Sigmoid colon (tissue), 7 donors: ENCODE measurements around the gene TUBA1C. TPM values are rescaled to one million over a fixed set of nuclear protein-coding genes. Genes with fewer than 3 reads are reported as not detected.

Source experiments
- DNase-seq: peaks from one replicate; pipeline ENCODE4 v3.0.0-alpha.2; 2019
- H3K27ac ChIP-seq, 4 donors: fragments of 200-600 bp; sonication (generic); one replicate each; pipeline ENCODE4 v1.5.1; 2016 to 2019; ENCODE audit warnings: mild to moderate bottlenecking in 1 of 4
- H3K27me3 ChIP-seq, 3 donors: fragments of 200-600 bp; sonication (generic); one replicate each; pipeline ENCODE4 v1.5.1; 2019; ENCODE audit warnings: mild to moderate bottlenecking in 1 of 3
- H3K36me3 ChIP-seq, 4 donors: fragments of 200-600 bp; sonication (generic); one replicate each; pipeline ENCODE4 v1.5.1; 2016 to 2019
- H3K4me1 ChIP-seq, 4 donors: fragments of 200-600 bp; sonication (generic); one replicate each; pipeline ENCODE4 v1.5.1; 2017 to 2019
- H3K4me3 ChIP-seq, 4 donors: fragments of 200-600 bp; sonication (generic); one replicate each; pipeline ENCODE4 v1.5.1; 2017 to 2019; ENCODE audit warnings: mild to moderate bottlenecking in 2 of 4, moderate library complexity in 1 of 4
- H3K9me3 ChIP-seq, 4 donors: fragments of 200-600 bp in 3 of 4; sonication (generic) in 3 of 4; one replicate each; pipeline versions ENCODE4 v1.5.1 to v1.6.1; 2013 to 2019
- EP300 ChIP-seq, 4 donors: sonication (generic); formaldehyde crosslinking; IDR thresholded peaks; one replicate each; pipeline ENCODE4 v1.6.1; 2017; ENCODE audit warnings: antibody characterized with exemption in 4 of 4
- POLR2A ChIP-seq, 2 donors: fragments of 450-650 bp; IDR thresholded peaks; one replicate each; pipeline ENCODE4 v1.6.1; 2016; ENCODE audit warnings: antibody characterized with exemption in 2 of 2, mild to moderate bottlenecking in 2 of 2, moderate library complexity in 2 of 2
- POLR2AphosphoS5 ChIP-seq, 4 donors: sonication (generic); formaldehyde crosslinking; IDR thresholded peaks; one replicate each; pipeline ENCODE4 v1.6.1; 2017; ENCODE audit warnings: antibody characterized with exemption in 4 of 4
- WGBS, 2 donors: extraction: QIAGEN DNeasy Blood & Tissue Kit; methylation state at CpG; one replicate each; pipeline ENCODE4 v1.1.7; 2013; 5-methylcytosine and 5-hydroxymethylcytosine counted together
- intact Hi-C: fragments of 100-400 bp; cut with DNase I; formaldehyde crosslinking; loops from one replicate; pipeline ENCODE4 v1.15.1; 2023
- polyA plus RNA-seq, 3 donors: library from polyadenylated mRNA; stranded (reverse); fragments of 200-250 nt; gene quantifications; one replicate each; pipeline ENCODE4 v1.2.3, GENCODE V29; 2013
- total RNA-seq, 4 donors: library from RNA; depleted of rRNA; stranded (reverse); fragments of >200 nt; gene quantifications; one replicate each; pipeline ENCODE4 v1.1.0, GENCODE V29; 2016
- TF ChIP-seq, protein P1 (sequence below), 4 experiments: fragments of 450-650 bp in 3 of 4; fragments of 200-600 bp in 1 of 4; IDR thresholded peaks; one replicate each; pipeline ENCODE4 v1.5.1; 2016 to 2019; ENCODE audit warnings: antibody characterized with exemption in 4 of 4, mild to moderate bottlenecking in 3 of 4, moderate library complexity in 2 of 4
- donor health status: healthy with polysubstance abuse.
- donor health status: Bipolar disorder and iron deficiency.
- donor health status: healthy.

TUBA1C gene
- total and polyA plus RNA-seq, 7 donors = 54.8 to 694 (median 108) TPM

DNA sequence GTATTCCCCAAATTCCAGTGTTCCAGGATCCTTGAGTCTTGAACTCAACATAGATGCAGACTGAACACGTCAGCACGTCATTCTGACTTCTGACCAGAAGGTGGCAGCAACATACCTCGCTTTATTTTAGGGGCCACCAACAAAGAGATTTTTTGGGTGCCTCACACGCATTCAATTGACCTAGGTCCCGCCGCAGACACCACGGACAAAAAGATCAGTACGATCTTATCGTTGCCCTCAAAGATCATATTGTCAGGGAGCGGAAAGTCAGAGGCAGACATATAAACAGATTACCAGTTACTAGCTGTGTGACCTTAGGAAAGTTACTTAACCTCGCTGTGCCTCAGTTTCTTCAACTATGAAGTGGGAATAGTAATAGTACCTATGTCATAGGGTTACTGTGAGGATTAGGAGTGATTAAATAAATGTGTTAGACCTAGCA lies 23.6 kb downstream of the TUBA1C start:
- intact Hi-C loops = loop anchor here (5.0 kb wide), 2 partner anchors 49 to 224 kb away; partner anchors contain the start of gene C1QL4
- DNase-seq = peak; percentile 68

DNA sequence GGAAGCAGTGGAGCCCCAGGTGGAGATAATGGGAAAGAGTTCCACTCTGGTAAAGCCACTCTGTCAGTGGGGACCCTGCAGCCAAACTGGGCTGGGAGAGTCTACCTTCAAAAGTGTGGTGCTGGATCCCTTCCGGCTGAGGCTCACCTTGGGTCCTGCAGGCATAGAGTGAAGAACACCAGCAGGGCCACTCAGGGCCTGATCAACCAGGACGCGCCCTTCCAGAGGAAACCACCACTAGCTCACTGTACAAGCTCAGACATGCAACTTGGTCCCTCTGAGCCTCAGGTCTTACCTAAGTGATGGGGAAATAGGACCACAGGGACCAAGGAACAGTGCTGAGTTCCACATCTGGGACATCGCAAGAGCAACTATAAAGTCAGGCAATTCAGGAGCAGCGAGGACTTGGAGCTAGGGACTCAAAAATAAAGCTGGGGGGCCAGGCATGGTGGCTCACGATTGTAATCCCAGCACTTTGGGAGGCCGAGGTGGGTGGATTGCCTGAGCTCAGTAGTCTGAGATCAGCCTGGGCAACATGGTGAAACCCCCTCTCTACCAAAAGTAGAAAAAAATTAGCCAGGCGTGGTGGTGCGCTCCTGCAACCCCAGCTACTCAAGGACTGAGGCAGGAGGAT lies 24.2 kb downstream of the TUBA1C start:
- Histone ChIP-seq H3K4me1 (peaks cover 0 to 8% (median 4%) of the 10 kb centered on the region in 4 donors), H3K36me3 (no peaks in the 10 kb centered on the region), H3K4me3 (no peak overlapping the region), H3K9me3 (no peaks in the 10 kb centered on the region), H3K27ac (no peak overlapping the region), H3K27me3 (peaks cover 0 to 27% (median 0%) of the 10 kb centered on the region in 3 donors)
- intact Hi-C loops = loop anchor here (5.0 kb wide), 2 partner anchors 48 to 223 kb away; partner anchors contain the start of gene C1QL4
- WGBS, 2 donors = 79 to 81% methylated on average over 9 of the region's 9 CpGs
- DNase-seq = peak; percentile 50
- TF ChIP-seq POLR2A (IDR thresholded peaks at IDR 0.05) (no peak), POLR2AphosphoS5 (IDR thresholded peaks at IDR 0.05) (no peak), EP300 (IDR thresholded peaks at IDR 0.05) (no peak)
- TF ChIP-seq, protein P1, sequence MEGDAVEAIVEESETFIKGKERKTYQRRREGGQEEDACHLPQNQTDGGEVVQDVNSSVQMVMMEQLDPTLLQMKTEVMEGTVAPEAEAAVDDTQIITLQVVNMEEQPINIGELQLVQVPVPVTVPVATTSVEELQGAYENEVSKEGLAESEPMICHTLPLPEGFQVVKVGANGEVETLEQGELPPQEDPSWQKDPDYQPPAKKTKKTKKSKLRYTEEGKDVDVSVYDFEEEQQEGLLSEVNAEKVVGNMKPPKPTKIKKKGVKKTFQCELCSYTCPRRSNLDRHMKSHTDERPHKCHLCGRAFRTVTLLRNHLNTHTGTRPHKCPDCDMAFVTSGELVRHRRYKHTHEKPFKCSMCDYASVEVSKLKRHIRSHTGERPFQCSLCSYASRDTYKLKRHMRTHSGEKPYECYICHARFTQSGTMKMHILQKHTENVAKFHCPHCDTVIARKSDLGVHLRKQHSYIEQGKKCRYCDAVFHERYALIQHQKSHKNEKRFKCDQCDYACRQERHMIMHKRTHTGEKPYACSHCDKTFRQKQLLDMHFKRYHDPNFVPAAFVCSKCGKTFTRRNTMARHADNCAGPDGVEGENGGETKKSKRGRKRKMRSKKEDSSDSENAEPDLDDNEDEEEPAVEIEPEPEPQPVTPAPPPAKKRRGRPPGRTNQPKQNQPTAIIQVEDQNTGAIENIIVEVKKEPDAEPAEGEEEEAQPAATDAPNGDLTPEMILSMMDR (IDR thresholded peaks at IDR 0.05) = no peak

More for the DNA sequence above, 23.6 kb downstream of the TUBA1C start:
- Histone ChIP-seq H3K4me3 (no peak overlapping the region), H3K4me1 (peaks cover 0 to 7% (median 3%) of the 10 kb centered on the region in 4 donors), H3K27ac (no peak overlapping the region), H3K9me3 (no peaks in the 10 kb centered on the region), H3K36me3 (no peaks in the 10 kb centered on the region), H3K27me3 (peaks cover 0 to 33% (median 0%) of the 10 kb centered on the region in 3 donors)
- no peak for TF ChIP-seq EP300 (IDR thresholded peaks at IDR 0.05)
- TF ChIP-seq, protein P1 (IDR thresholded peaks at IDR 0.05) = peak; percentile 64 to 81 (median 71)
- WGBS, 2 donors = 7 to 11% methylated on average over 11 of the region's 11 CpGs

DNA sequence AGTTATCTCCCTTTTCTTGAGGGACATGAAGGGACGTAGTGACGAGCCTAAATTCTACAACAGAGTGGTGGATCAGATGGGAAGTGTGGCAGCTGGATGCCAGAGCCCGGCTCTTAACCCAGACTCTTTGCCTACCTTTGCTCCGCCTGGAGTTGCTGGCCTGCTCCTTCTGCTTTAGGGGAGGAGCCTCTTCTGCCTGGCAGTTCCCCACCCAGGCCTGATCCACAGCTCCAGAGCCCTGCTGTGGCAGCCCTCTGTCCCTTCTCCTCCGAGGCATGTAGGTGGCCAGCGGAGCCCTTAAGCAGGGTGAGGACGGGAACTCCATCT lies 27.8 kb downstream of the TUBA1C start:
- Histone ChIP-seq H3K4me1 (peaks cover 0 to 30% (median 23%) of the 10 kb centered on the region in 4 donors), H3K4me3 (no peak overlapping the region), H3K9me3 (no peaks in the 10 kb centered on the region), H3K27me3 (peaks cover 28 to 41% (median 33%) of the 10 kb centered on the region in 3 donors), H3K36me3 (no peaks in the 10 kb centered on the region), H3K27ac (no peak overlapping the region)
- DNase-seq = peak; percentile 44
- TF ChIP-seq POLR2AphosphoS5 (IDR thresholded peaks at IDR 0.05) = no peak
- 55 to 71% methylated on average over 7 of the region's 7 CpGs for WGBS, 2 donors
- intact Hi-C loops = no loop called here

DNA sequence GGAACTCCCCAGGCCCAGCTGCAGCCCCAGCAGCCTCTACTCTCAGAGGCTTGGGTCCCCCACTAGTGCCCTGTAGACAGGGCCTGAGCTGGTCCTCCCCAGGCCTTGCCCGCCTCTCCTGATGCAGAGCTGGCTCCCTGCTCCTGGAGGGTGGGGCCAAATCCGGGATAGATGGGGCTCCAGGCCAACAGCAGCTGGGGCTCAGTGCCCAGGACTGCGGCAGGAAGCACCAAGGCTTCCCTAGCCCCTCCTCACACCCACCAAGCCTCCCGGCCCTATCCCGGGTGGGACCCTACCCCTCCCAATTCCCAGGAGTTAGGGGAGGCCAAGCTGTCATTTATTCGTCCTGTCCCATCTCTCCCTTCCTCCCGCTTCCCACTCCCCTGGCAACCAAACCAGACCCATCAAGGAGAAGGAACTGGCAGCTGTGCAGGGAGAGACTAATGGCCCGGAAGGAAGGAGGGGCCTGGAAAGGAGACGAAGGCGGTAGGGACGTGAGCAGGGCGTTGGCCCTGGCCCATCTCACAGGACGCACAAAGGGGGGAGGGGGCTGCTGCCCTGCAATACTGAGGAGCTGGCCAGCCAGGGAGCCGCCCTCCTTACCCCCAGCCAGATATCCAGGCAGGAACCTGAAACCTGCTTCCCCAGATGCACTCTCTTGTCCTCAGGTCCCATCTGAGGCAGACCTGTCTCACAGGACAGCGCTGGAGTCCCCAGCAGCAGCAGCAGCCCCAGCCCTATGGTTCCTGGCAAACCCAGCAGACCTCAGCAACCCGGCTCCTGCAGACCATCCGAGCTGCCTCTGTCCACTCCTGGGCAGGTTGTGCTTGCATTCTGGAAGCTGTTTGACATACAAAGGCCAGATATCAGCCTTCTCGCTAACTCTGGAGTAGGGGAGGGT lies 28.4 kb downstream of the TUBA1C start:
- no peak overlapping the region for H3K4me3 ChIP-seq
- peaks cover 0 to 31% (median 25%) of the 10 kb centered on the region in 4 donors for H3K4me1 ChIP-seq
- no peaks in the 10 kb centered on the region for H3K9me3 ChIP-seq
- DNase-seq = peak; percentile 63
- H3K27me3 ChIP-seq = peaks cover 34 to 43% (median 39%) of the 10 kb centered on the region in 3 donors
- 18 to 38% methylated on average over 18 of the region's 18 CpGs for WGBS, 2 donors
- no peak for TF ChIP-seq POLR2AphosphoS5 (IDR thresholded peaks at IDR 0.05)
- TF ChIP-seq, protein P1 (IDR thresholded peaks at IDR 0.05) = no peak
- no peak for TF ChIP-seq POLR2A (IDR thresholded peaks at IDR 0.05)
- TF ChIP-seq EP300 (IDR thresholded peaks at IDR 0.05) = no peak
- intact Hi-C loops = no loop called here
- no peaks in the 10 kb centered on the region for H3K36me3 ChIP-seq
- H3K27ac ChIP-seq = no peak overlapping the region
